Measurements from ENCODE around the gene ARHGAP28. TPM values are rescaled to one million over a fixed set of nuclear protein-coding genes. Genes with fewer than 3 reads are reported as not detected.

ARHGAP28 gene
- polyA plus RNA-seq, 3 donors = not detected

- Histone ChIP-seq H3K4me2 (replicated peaks; ENCODE audit: extremely low read depth, low read length, poor library complexity, severe bottlenecking) (no peak overlapping the region), H3K9me3 (replicated peaks in 1 of 2; ENCODE audit: control insufficient read depth in 1 of 2, insufficient read depth in 1 of 2, low read length in 2 of 2) (no peaks in the 10 kb centered on the region), H2AFZ (ENCODE audit: insufficient read depth, low read depth, low read length, poor library complexity, severe bottlenecking) (no peak overlapping the region), H3K4me3 (replicated peaks in 1 of 3; ENCODE audit: low read depth in 2 of 3, low read length in 3 of 3) (no peak overlapping the region), H3K79me2 (ENCODE audit: insufficient read depth, low read length) (no peaks in the 10 kb centered on the region), H3K27ac (ENCODE audit: low read depth in 1 of 2, low read length in 2 of 2) (no peak overlapping the region), H3K27me3 (ENCODE audit: control insufficient read depth in 2 of 2, insufficient read depth in 2 of 2, low read length in 2 of 2) (peaks cover 20 to 33% of the 10 kb centered on the region in 2 donors), H4K20me1 (ENCODE audit: insufficient read depth, low read length) (no peaks in the 10 kb centered on the region), H3K4me1 (ENCODE audit: control insufficient read depth in 1 of 2, insufficient read depth in 2 of 2, low read length in 2 of 2) (no peaks in the 10 kb centered on the region), H3K36me3 (replicated peaks in 1 of 2; ENCODE audit: control insufficient read depth in 1 of 2, insufficient read depth in 2 of 2, low read length in 2 of 2) (no peaks in the 10 kb centered on the region), H3K9ac (ENCODE audit: insufficient read depth, low read length, poor library complexity, severe bottlenecking) (no peak overlapping the region)
- H3K9me3 Mint-ChIP-seq = peaks cover 0 to 4% (median 0%) of the 10 kb centered on the region in 7 donors
- peaks cover 2% of the 10 kb centered on the region in 2 donors for H3K36me3 Mint-ChIP-seq
- no peak overlapping the region for H3K4me3 Mint-ChIP-seq
- H3K27ac Mint-ChIP-seq = no peak overlapping the region
- no peak for DNase-seq
- no peak for TF ChIP-seq CTCF (IDR thresholded peaks at IDR 0.05)
- intact Hi-C loops (cut with micrococcal nuclease) = loop anchor here in 1 of 2 donors (10.0 kb wide), 1 partner anchor 62 kb away; no protein-coding TSS in a partner anchor
- H3K27me3 Mint-ChIP-seq (ENCODE audit: low read depth in 3 of 3) = peaks cover 30 to 34% (median 30%) of the 10 kb centered on the region in 3 donors
- H3K4me1 Mint-ChIP-seq = peaks cover 8% of the 10 kb centered on the region
- no CpG with 5 or more reads among the region's 2 CpGs for WGBS (ENCODE audit: insufficient coverage)
Observed at GRCh38 chr18:6732952-6733351, 3.4 kb downstream of the ARHGAP28 start.

GRCh38 chr18:6733758-6734157 lies 4.2 kb downstream of the ARHGAP28 start:
- Histone ChIP-seq H3K27ac (ENCODE audit: low read depth in 1 of 2, low read length in 2 of 2) (no peak overlapping the region), H3K27me3 (ENCODE audit: control insufficient read depth in 2 of 2, insufficient read depth in 2 of 2, low read length in 2 of 2) (peaks cover 13 to 26% of the 10 kb centered on the region in 2 donors), H3K4me1 (ENCODE audit: control insufficient read depth in 1 of 2, insufficient read depth in 2 of 2, low read length in 2 of 2) (no peaks in the 10 kb centered on the region), H3K4me3 (replicated peaks in 1 of 3; ENCODE audit: low read depth in 2 of 3, low read length in 3 of 3) (no peak overlapping the region), H2AFZ (ENCODE audit: insufficient read depth, low read depth, low read length, poor library complexity, severe bottlenecking) (no peak overlapping the region), H3K9me3 (replicated peaks in 1 of 2; ENCODE audit: control insufficient read depth in 1 of 2, insufficient read depth in 1 of 2, low read length in 2 of 2) (no peaks in the 10 kb centered on the region), H3K9ac (ENCODE audit: insufficient read depth, low read length, poor library complexity, severe bottlenecking) (no peak overlapping the region), H3K79me2 (ENCODE audit: insufficient read depth, low read length) (no peaks in the 10 kb centered on the region), H3K4me2 (replicated peaks; ENCODE audit: extremely low read depth, low read length, poor library complexity, severe bottlenecking) (no peak overlapping the region), H4K20me1 (ENCODE audit: insufficient read depth, low read length) (no peaks in the 10 kb centered on the region), H3K36me3 (replicated peaks in 1 of 2; ENCODE audit: control insufficient read depth in 1 of 2, insufficient read depth in 2 of 2, low read length in 2 of 2) (no peaks in the 10 kb centered on the region)
- no peak overlapping the region for H3K4me3 Mint-ChIP-seq
- no peak for TF ChIP-seq CTCF (IDR thresholded peaks at IDR 0.05)
- H3K36me3 Mint-ChIP-seq = peaks cover 2% of the 10 kb centered on the region in 2 donors
- H3K27ac Mint-ChIP-seq = no peak overlapping the region
- H3K27me3 Mint-ChIP-seq (ENCODE audit: low read depth in 3 of 3) = peaks cover 23 to 27% (median 24%) of the 10 kb centered on the region in 3 donors
- peaks cover 0 to 4% (median 0%) of the 10 kb centered on the region in 7 donors for H3K9me3 Mint-ChIP-seq
- WGBS (ENCODE audit: insufficient coverage) = no CpG with 5 or more reads among the region's 1 CpG
- no peak for DNase-seq
- intact Hi-C loops (cut with micrococcal nuclease) = loop anchor here in 1 of 2 donors (10.0 kb wide), 1 partner anchor 61 kb away; no protein-coding TSS in a partner anchor
- H3K4me1 Mint-ChIP-seq = peaks cover 7% of the 10 kb centered on the region
